Esophagus squamous epithelium (tissue), 4 donors: ENCODE measurements around the gene NFIC.

Experiments used
- POLR2A ChIP-seq, 4 donors: fragments of 450-650 bp; IDR thresholded peaks; one replicate each; pipeline ENCODE4 v1.6.1; 2017; ENCODE audit warnings: antibody characterized with exemption in 4 of 4, mild to moderate bottlenecking in 4 of 4, moderate library complexity in 3 of 4
- TF ChIP-seq, protein P1 (sequence below), 6 experiments: fragments of 450-650 bp in 4 of 6; fragments of 200-600 bp in 2 of 6; sonication (generic) in 2 of 6; IDR thresholded peaks; one replicate each; pipeline ENCODE4 v1.5.1; 2016 to 2019; ENCODE audit warnings: antibody characterized with exemption in 6 of 6, mild to moderate bottlenecking in 4 of 6, moderate library complexity in 4 of 6

DNA sequence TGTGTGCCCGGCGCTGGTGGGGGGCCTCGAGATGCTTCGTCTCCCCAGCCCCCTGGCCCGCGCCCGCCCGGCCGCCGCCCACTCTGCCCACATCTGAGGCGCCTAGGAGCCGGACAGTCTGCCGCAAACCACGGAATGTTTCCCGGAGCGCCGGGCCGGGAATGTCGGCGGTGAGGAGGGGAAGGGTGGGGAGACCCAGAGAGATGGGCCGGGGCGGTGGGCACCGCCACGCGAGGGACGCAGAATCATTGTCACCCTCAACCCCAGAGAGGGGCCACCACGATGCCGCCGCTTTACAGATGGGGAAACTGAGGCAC, 46.1 kb upstream of the NFIC start:
- TF ChIP-seq, protein P1, sequence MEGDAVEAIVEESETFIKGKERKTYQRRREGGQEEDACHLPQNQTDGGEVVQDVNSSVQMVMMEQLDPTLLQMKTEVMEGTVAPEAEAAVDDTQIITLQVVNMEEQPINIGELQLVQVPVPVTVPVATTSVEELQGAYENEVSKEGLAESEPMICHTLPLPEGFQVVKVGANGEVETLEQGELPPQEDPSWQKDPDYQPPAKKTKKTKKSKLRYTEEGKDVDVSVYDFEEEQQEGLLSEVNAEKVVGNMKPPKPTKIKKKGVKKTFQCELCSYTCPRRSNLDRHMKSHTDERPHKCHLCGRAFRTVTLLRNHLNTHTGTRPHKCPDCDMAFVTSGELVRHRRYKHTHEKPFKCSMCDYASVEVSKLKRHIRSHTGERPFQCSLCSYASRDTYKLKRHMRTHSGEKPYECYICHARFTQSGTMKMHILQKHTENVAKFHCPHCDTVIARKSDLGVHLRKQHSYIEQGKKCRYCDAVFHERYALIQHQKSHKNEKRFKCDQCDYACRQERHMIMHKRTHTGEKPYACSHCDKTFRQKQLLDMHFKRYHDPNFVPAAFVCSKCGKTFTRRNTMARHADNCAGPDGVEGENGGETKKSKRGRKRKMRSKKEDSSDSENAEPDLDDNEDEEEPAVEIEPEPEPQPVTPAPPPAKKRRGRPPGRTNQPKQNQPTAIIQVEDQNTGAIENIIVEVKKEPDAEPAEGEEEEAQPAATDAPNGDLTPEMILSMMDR (IDR thresholded peaks at IDR 0.05) = no peak
- no peak for TF ChIP-seq POLR2A (IDR thresholded peaks at IDR 0.05)
